HepG2 (cell line): ENCODE measurements around the gene HMGN4. TPM values are rescaled to one million over a fixed set of nuclear protein-coding genes. Genes with fewer than 3 reads are reported as not detected.
A peak's percentile ranks its signal among the peaks of the same experiment; 100 is the strongest.

Experiments used
- KMT2A ChIP-seq: sonication (generic); formaldehyde crosslinking; IDR thresholded peaks from 2 replicates; pipeline ENCODE4 v1.4.0; 2020; ENCODE audit warnings: missing genetic modification reagents
- MAFF ChIP-seq: IDR thresholded peaks from 2 replicates; pipeline ENCODE4 v1.6.1; 2011; ENCODE audit warnings: low read depth, low read length, improper control_type of control experiment
- NFRKB ChIP-seq: fragments of 450-650 bp; IDR thresholded peaks from 2 replicates; pipeline ENCODE4 v1.6.1; 2017
- PBX3 ChIP-seq: sonication (generic); formaldehyde crosslinking; IDR thresholded peaks from 2 replicates; pipeline ENCODE4 v1.8.1; 2023; ENCODE audit warnings: missing genetic modification reagents, inconsistent platforms, borderline replicate concordance
- PHF5A ChIP-seq: IDR thresholded peaks from one replicate; pipeline ENCODE4 v1.6.1; 2018; ENCODE audit warnings: low read depth, missing genetic modification reagents; ENCODE audit not compliant: unreplicated experiment
- SP4 ChIP-seq: sonication (generic); formaldehyde crosslinking; IDR thresholded peaks from 2 replicates; pipeline ENCODE4 v1.8.1; 2023; ENCODE audit warnings: mild to moderate bottlenecking, missing genetic modification reagents
- TBL1XR1 ChIP-seq: fragments of 150-350 bp; IDR thresholded peaks from 2 replicates; pipeline ENCODE4 v1.6.1; 2014; ENCODE audit warnings: borderline replicate concordance, low read length; ENCODE audit not compliant: partially characterized antibody
- TEAD2 ChIP-seq: sonication (generic); formaldehyde crosslinking; IDR thresholded peaks from 2 replicates; pipeline ENCODE4 v1.9.0; 2021; ENCODE audit warnings: missing genetic modification reagents
- THAP8 ChIP-seq: sonication (generic); formaldehyde crosslinking; IDR thresholded peaks from 2 replicates; pipeline ENCODE4 v1.5.1; 2020; ENCODE audit warnings: missing genetic modification reagents, mild to moderate bottlenecking, borderline replicate concordance
- ZBTB4 ChIP-seq: sonication (generic); formaldehyde crosslinking; IDR thresholded peaks from 2 replicates; pipeline ENCODE4 v1.4.0; 2020; ENCODE audit warnings: missing genetic modification reagents, mild to moderate bottlenecking, borderline replicate concordance
- ZMAT3 ChIP-seq: sonication (generic); formaldehyde crosslinking; conservative IDR thresholded peaks from 2 replicates; pipeline ENCODE4 v1.7.0; 2021; ENCODE audit warnings: missing genetic modification reagents
- ZNF451 ChIP-seq: sonication (generic); formaldehyde crosslinking; IDR thresholded peaks from 2 replicates; pipeline ENCODE4 v1.5.0; 2020; ENCODE audit warnings: mild to moderate bottlenecking, missing genetic modification reagents
- polyA plus RNA-seq, 8 experiments: library from polyadenylated mRNA; depleted of rRNA in 3 of 8; stranded (reverse) in 7 of 8; unstranded in 1 of 8; fragments of >200 nt; fragmentation: Illumina TruSeq in 4 of 8; extraction: Trizol in 4 of 8; gene quantifications; 2 replicates each; pipeline versions ENCODE4 v1.2.1 to v1.2.3, GENCODE V29; 2011 to 2016; ENCODE audit warnings: low read depth in 4 of 8, missing spikeins in 1 of 8, mixed read lengths in 1 of 8; ENCODE audit not compliant: insufficient read depth in 1 of 8
- total RNA-seq, 5 experiments: library from RNA; depleted of rRNA; stranded (reverse); fragments of >200 nt; fragmentation: Illumina TruSeq; extraction: Trizol; gene quantifications; 2 replicates each; pipeline ENCODE4 v1.2.3, GENCODE V29; 2016; ENCODE audit warnings: low read depth in 1 of 5
- TF ChIP-seq, protein P1 (sequence below): sonication (generic); formaldehyde crosslinking; IDR thresholded peaks from one replicate; pipeline ENCODE4 v1.5.1; 2020; ENCODE audit warnings: mild to moderate bottlenecking, missing genetic modification reagents; ENCODE audit errors: not compliant biosample characterization
- TF ChIP-seq, protein P2 (sequence below): sonication (generic); formaldehyde crosslinking; IDR thresholded peaks from 2 replicates; pipeline ENCODE4 v1.8.0; 2022; ENCODE audit warnings: mild to moderate bottlenecking, missing genetic modification reagents, moderate library complexity

The HMGN4 gene
- total and polyA plus RNA-seq, 2 of the 13 experiments (the other 11 are each of a cell fraction or from before 2014, with no cell fraction given), result 39.9 to 52.1 TPM

- TF ChIP-seq ZBTB4 (CRISPR knock-in tag) (no peak), TBL1XR1 (peak; percentile 87), TEAD2 (CRISPR knock-in tag) (no peak), NFRKB (no peak), PBX3 (CRISPR knock-in tag) (no peak), MAFF (no peak), ZNF451 (CRISPR knock-in tag) (no peak), THAP8 (CRISPR knock-in tag) (no peak), SP4 (CRISPR knock-in tag) (peak; percentile 62; the same call in 1 of the 2 replicates), PHF5A (CRISPR knock-in tag) (peak; percentile 97), KMT2A (CRISPR knock-in tag) (peak; percentile 65), ZMAT3 (0 out of 2 replicates have a peak, but pooled peaks have one; percentile 38)
- TF ChIP-seq, protein P1, sequence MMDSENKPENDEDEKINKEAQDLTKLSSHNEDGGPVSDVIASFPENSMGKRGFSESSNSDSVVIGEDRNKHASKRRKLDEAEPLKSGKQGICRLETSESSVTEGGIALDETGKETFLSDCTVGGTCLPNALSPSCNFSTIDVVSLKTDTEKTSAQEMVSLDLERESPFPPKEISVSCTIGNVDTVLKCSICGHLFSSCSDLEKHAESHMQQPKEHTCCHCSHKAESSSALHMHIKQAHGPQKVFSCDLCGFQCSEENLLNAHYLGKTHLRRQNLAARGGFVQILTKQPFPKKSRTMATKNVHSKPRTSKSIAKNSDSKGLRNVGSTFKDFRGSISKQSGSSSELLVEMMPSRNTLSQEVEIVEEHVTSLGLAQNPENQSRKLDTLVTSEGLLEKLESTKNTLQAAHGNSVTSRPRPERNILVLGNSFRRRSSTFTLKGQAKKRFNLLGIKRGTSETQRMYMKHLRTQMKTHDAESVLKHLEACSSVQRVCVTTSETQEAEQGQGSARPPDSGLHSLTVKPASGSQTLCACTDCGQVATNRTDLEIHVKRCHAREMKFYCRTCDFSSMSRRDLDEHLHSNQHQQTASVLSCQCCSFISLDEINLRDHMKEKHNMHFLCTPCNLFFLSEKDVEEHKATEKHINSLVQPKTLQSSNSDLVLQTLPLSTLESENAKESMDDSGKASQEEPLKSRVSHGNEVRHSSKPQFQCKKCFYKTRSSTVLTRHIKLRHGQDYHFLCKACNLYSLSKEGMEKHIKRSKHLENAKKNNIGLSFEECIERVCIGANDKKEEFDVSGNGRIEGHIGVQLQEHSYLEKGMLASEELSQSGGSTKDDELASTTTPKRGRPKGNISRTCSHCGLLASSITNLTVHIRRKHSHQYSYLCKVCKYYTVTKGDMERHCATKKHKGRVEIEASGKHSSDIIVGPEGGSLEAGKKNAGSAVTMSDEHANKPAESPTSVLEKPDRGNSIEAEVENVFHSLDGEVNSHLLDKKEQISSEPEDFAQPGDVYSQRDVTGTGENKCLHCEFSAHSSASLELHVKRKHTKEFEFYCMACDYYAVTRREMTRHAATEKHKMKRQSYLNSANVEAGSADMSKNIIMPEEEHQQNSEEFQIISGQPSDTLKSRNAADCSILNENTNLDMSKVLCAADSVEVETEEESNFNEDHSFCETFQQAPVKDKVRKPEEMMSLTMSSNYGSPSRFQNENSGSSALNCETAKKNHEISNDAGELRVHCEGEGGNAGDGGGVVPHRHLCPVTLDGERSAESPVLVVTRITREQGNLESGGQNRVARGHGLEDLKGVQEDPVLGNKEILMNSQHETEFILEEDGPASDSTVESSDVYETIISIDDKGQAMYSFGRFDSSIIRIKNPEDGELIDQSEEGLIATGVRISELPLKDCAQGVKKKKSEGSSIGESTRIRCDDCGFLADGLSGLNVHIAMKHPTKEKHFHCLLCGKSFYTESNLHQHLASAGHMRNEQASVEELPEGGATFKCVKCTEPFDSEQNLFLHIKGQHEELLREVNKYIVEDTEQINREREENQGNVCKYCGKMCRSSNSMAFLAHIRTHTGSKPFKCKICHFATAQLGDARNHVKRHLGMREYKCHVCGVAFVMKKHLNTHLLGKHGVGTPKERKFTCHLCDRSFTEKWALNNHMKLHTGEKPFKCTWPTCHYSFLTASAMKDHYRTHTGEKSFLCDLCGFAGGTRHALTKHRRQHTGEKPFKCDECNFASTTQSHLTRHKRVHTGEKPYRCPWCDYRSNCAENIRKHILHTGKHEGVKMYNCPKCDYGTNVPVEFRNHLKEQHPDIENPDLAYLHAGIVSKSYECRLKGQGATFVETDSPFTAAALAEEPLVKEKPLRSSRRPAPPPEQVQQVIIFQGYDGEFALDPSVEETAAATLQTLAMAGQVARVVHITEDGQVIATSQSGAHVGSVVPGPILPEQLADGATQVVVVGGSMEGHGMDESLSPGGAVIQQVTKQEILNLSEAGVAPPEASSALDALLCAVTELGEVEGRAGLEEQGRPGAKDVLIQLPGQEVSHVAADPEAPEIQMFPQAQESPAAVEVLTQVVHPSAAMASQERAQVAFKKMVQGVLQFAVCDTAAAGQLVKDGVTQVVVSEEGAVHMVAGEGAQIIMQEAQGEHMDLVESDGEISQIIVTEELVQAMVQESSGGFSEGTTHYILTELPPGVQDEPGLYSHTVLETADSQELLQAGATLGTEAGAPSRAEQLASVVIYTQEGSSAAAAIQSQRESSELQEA, result peak; percentile 77
- TF ChIP-seq, protein P2, sequence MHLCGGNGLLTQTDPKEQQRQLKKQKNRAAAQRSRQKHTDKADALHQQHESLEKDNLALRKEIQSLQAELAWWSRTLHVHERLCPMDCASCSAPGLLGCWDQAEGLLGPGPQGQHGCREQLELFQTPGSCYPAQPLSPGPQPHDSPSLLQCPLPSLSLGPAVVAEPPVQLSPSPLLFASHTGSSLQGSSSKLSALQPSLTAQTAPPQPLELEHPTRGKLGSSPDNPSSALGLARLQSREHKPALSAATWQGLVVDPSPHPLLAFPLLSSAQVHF (CRISPR knock-in tag), result no peak
Observed at GRCh38 chr6:26532699-26533531, 5.3 kb upstream of the HMGN4 start (continued).
